ENCODE measurements around the gene DOCK10.

Gene DOCK10

DNA sequence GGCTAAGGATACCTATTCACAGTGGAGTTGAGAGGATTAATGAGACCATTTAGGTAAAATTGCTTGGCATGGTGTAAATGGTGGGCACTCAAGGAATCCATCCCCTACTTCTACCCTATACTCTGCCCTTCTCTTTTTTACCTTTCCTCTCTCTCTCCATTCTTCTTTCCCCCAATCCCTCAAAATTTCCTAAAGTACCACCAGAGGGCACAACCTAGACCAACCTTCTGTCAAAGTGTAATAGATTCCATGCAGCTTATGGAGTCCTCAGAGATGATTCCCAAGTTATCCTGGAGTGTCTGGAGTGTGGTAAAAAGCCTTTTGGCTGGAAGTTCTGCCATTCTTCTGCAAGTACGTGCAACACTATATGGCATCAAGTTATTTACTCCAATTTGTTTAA lies 293.1 kb downstream of the DOCK10 start:
- no peak overlapping the region for H3K4me3 ChIP-seq (ENCODE audit: low read length)
- TF ChIP-seq, protein P1, sequence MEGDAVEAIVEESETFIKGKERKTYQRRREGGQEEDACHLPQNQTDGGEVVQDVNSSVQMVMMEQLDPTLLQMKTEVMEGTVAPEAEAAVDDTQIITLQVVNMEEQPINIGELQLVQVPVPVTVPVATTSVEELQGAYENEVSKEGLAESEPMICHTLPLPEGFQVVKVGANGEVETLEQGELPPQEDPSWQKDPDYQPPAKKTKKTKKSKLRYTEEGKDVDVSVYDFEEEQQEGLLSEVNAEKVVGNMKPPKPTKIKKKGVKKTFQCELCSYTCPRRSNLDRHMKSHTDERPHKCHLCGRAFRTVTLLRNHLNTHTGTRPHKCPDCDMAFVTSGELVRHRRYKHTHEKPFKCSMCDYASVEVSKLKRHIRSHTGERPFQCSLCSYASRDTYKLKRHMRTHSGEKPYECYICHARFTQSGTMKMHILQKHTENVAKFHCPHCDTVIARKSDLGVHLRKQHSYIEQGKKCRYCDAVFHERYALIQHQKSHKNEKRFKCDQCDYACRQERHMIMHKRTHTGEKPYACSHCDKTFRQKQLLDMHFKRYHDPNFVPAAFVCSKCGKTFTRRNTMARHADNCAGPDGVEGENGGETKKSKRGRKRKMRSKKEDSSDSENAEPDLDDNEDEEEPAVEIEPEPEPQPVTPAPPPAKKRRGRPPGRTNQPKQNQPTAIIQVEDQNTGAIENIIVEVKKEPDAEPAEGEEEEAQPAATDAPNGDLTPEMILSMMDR (IDR thresholded peaks at IDR 0.05; ENCODE audit: insufficient read depth, low read depth, low read length, missing control alignments), result peak; percentile 31
- peak; percentile 24 for DNase-seq (ENCODE audit: low read depth)

DNA sequence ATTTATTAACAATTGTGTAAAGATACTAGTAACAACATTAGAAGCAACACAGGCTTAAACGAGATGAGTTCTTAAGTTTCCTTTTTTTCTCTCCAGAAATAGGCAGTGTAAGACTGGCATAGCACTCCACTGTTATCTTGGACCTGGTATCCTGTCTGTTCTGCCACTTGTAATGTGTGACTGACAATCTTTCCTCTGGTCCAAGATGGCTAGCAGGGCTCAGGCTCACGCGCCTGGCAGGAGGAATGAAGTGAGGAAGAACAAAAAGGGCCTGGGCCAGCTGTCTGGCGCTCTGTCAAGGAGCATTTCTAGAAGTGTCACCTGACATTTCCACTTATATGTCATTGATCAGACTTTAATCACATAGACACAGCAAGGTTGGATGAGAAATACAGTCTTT lies 294.5 kb downstream of the DOCK10 start:
- TF ChIP-seq, protein P1 (IDR thresholded peaks at IDR 0.05; ENCODE audit: insufficient read depth, low read depth, low read length, missing control alignments), result no peak
- DNase-seq (ENCODE audit: low read depth), result no peak
- H3K4me3 ChIP-seq (ENCODE audit: low read length), result no peak overlapping the region

DNA sequence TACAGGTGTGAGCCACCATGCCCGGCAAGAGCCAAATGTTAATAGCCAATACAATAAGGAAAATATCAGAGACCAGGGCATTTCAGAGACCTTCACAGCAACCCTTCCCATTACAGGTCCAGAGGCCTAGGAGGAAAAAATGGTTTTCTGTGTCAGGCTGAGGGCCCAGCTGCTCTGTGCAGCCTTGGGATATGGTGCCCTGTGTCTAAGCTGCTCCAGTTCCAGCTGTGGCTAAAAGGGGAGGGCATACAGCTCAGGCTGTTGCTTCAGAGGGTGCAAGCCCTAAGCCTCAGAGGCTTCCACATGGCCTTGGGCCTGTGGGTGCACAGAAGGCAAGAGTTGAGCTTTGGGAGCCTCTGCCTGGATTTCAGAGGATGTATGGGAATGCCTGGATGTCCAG lies 306.0 kb downstream of the DOCK10 start:
- DNase-seq (ENCODE audit: low read depth), result no peak
- TF ChIP-seq, protein P1 (IDR thresholded peaks at IDR 0.05; ENCODE audit: insufficient read depth, low read depth, low read length, missing control alignments), result no peak
- no peak overlapping the region for H3K4me3 ChIP-seq (ENCODE audit: low read length)

DNA sequence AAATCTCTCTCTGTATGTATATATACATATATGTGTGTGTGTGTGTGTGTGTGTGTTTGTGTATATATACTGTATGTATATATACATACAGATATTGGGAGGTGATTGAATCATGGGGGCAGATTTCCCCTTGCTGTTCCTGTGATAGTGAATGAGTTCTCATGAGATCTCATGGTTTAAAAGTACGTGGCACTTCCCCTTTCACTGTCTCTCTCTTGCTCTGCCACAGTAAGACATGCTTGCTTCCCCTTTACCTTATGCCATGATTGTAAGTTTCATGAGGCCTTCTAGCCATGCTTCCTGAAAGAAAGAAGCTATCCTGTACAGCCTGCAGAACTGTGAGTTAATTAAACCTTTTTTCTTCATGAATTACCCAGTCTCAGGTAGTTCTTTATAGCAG lies 307.3 kb downstream of the DOCK10 start:
- DNase-seq (ENCODE audit: low read depth), result no peak
- H3K4me3 ChIP-seq (ENCODE audit: low read length), result no peak overlapping the region
- TF ChIP-seq, protein P1 (IDR thresholded peaks at IDR 0.05; ENCODE audit: insufficient read depth, low read depth, low read length, missing control alignments), result no peak

DNA sequence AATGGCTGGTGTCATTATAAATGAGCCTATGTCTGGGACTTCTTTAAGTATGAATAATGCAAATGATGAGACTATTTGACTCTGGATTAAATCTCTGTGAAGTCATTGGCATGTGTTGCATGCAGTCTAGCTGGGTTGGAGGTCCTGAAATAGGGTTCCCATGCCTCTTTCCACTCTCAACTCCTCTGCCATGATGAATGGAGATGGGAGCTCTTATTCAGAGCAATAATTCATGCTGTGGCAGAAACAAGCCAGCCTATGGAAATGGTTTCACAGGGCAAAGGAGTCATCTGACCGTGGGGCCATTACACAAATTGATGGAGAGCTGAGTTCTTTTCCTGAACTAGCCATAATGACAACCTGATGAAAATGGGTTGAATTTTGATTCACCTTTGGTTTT lies 310.6 kb downstream of the DOCK10 start:
- DNase-seq (ENCODE audit: low read depth), result no peak
- TF ChIP-seq, protein P1 (IDR thresholded peaks at IDR 0.05; ENCODE audit: insufficient read depth, low read depth, low read length, missing control alignments), result no peak
- no peak overlapping the region for H3K4me3 ChIP-seq (ENCODE audit: low read length)

DNA sequence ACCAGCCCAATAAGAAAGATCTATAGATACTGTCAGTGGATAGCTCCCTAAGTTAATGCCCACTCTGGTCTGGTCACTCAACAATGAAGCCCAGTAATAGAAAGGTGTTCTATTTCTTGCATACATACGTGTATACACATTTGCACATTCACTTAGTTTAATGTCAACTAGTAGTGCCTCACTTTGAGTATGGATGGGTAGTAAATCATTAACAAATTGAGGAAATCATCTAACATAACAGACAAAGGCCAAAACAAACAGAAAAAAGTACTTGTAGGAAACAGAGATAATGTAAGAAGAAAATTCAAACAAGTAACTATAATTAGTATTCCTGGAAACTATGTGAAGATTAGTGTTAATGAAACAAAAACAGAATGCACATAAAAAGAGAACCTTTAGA lies 312.8 kb downstream of the DOCK10 start:
- DNase-seq (ENCODE audit: low read depth), result no peak
- no peak overlapping the region for H3K4me3 ChIP-seq (ENCODE audit: low read length)
- TF ChIP-seq, protein P1 (IDR thresholded peaks at IDR 0.05; ENCODE audit: insufficient read depth, low read depth, low read length, missing control alignments), result no peak

DNA sequence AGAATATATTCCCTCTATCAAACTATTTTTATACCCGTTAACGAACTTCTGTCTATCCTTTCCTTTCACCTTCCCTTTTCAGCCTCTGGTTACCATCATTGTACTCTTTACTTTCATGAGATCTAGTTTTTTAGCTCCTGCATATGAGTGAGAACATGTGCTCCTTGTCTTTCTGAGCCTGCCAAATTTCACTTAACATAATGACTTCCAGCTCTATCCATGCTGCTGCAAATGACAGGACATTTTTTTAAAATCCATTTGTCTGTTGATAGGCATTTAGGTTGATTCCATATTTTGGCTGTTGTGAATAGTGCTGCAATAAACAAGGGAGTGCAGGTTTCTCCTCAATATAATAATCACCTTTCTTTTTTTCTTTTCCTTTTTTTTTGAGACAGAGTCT lies 317.9 kb downstream of the DOCK10 start:
- no peak overlapping the region for H3K4me3 ChIP-seq (ENCODE audit: low read length)
- TF ChIP-seq, protein P1 (IDR thresholded peaks at IDR 0.05; ENCODE audit: insufficient read depth, low read depth, low read length, missing control alignments), result no peak
- DNase-seq (ENCODE audit: low read depth), result no peak

All from epithelial cell of esophagus (primary cell).